Uterus (tissue), 2 donors: ENCODE data around the gene NR2F1.

Experiments used
- POLR2A ChIP-seq, 2 donors: fragments of 450-650 bp; IDR thresholded peaks; one replicate each; pipeline ENCODE4 v1.6.1; 2016; ENCODE audit warnings: antibody characterized with exemption in 2 of 2, mild to moderate bottlenecking in 1 of 2, moderate library complexity in 1 of 2
- TF ChIP-seq, protein P1 (sequence below), 4 experiments: fragments of 200-600 bp in 2 of 4; fragments of 450-650 bp in 2 of 4; sonication (generic) in 2 of 4; IDR thresholded peaks; one replicate each; pipeline ENCODE4 v1.5.1; 2016 to 2019; ENCODE audit warnings: antibody characterized with exemption in 4 of 4, mild to moderate bottlenecking in 2 of 4, moderate library complexity in 1 of 4

DNA sequence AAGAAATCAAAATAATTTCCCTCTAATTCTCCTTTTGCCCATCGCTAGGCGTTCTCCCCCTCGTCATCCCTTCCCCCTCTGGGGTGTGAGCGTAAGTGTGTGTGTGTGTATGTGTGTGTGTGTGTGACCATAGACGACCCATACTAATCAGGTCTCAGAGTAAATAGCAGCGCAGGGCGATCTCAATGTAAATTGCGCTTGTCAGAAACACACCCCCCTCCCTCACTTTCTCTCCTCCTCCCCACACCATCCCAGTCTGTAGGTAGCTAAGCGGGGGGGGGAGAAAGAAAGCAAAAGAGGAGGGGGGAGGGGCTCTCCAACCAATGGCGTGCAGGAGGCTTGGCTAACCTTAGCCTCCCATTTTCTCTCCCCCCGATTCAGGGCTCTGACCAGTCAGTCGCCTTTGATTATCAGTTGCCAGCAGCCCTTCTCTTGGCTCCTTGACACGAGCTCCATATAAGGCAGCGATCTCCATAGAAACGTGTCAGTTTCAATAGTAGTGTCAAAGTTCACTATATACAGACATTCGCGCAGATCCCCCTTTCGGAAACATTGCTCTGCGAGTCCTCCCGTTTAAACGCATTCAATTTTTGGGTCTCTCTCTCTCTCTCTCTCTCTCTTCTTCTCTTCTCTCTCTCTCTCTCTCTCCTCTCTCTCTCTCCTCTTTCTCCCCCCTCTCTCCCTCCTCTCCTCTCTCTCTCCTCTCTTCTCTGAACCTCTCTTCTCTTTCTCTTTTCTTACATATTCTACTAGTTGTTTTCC lies at the start of gene NR2F1:
- TF ChIP-seq, protein P1, sequence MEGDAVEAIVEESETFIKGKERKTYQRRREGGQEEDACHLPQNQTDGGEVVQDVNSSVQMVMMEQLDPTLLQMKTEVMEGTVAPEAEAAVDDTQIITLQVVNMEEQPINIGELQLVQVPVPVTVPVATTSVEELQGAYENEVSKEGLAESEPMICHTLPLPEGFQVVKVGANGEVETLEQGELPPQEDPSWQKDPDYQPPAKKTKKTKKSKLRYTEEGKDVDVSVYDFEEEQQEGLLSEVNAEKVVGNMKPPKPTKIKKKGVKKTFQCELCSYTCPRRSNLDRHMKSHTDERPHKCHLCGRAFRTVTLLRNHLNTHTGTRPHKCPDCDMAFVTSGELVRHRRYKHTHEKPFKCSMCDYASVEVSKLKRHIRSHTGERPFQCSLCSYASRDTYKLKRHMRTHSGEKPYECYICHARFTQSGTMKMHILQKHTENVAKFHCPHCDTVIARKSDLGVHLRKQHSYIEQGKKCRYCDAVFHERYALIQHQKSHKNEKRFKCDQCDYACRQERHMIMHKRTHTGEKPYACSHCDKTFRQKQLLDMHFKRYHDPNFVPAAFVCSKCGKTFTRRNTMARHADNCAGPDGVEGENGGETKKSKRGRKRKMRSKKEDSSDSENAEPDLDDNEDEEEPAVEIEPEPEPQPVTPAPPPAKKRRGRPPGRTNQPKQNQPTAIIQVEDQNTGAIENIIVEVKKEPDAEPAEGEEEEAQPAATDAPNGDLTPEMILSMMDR (IDR thresholded peaks at IDR 0.05): peak; percentile 97 to 100 (median 99)
- peak in 1 of 2 donors; percentile 40 for TF ChIP-seq POLR2A (IDR thresholded peaks at IDR 0.05)
